Kidney epithelial cell (primary cell): ENCODE results near the gene GHR. TPM values are rescaled to one million over a fixed set of nuclear protein-coding genes. Genes with fewer than 3 reads are reported as not detected.

Experiments used
- DNase-seq: peaks from one replicate; pipeline ENCODE4 v3.0.0-alpha.2; 2010; ENCODE audit warnings: low read depth
- H3K27me3 ChIP-seq: 2 replicates; pipeline ENCODE4 v1.6.0; 2011; ENCODE audit warnings: low read length; ENCODE audit not compliant: control insufficient read depth, insufficient read depth
- H3K36me3 ChIP-seq: 2 replicates; pipeline ENCODE4 v1.5.1; 2011; ENCODE audit warnings: low read length; ENCODE audit not compliant: control insufficient read depth, insufficient read depth
- H3K4me3 ChIP-seq: 2 replicates; pipeline ENCODE4 v1.5.1; 2011; ENCODE audit warnings: low read depth, mild to moderate bottlenecking, control low read depth, low read length
- total RNA-seq: library from RNA; depleted of rRNA; stranded (reverse); fragments of >200 nt; gene quantifications from 2 replicates; pipeline ENCODE4 v1.2.3, GENCODE V29; 2015
- TF ChIP-seq, protein P1 (sequence below): IDR thresholded peaks from 2 replicates; pipeline ENCODE4 v1.5.1; 2011; ENCODE audit warnings: mild to moderate bottlenecking, moderate library complexity, low read length, control low read depth, inconsistent platforms; ENCODE audit not compliant: insufficient read depth, poor library complexity, severe bottlenecking

GHR gene
- total RNA-seq, 1 donor from 2014 or later: 0.63 TPM

DNA sequence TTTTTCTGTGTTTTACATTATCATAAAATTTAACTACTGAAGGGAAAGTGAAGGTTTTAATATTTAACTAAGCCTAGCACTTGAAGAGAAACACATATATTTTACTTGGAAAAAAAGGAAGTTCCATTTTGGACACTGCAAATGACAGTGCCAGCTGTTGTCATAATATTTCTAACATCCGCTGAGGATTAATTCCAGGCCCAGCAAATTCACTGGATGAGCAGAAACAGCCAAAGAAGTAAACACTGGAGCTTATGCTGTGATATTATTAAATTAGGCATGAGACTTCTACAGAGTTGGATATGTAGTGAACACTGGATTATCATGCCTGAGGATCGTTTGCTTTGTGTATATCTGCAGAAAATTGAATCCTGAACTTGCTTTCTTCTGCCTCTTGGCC is 67.6 kb downstream of the GHR start:
- H3K36me3 ChIP-seq: no peaks in the 10 kb centered on the region
- TF ChIP-seq, protein P1, sequence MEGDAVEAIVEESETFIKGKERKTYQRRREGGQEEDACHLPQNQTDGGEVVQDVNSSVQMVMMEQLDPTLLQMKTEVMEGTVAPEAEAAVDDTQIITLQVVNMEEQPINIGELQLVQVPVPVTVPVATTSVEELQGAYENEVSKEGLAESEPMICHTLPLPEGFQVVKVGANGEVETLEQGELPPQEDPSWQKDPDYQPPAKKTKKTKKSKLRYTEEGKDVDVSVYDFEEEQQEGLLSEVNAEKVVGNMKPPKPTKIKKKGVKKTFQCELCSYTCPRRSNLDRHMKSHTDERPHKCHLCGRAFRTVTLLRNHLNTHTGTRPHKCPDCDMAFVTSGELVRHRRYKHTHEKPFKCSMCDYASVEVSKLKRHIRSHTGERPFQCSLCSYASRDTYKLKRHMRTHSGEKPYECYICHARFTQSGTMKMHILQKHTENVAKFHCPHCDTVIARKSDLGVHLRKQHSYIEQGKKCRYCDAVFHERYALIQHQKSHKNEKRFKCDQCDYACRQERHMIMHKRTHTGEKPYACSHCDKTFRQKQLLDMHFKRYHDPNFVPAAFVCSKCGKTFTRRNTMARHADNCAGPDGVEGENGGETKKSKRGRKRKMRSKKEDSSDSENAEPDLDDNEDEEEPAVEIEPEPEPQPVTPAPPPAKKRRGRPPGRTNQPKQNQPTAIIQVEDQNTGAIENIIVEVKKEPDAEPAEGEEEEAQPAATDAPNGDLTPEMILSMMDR: no peak
- no peak overlapping the region for H3K4me3 ChIP-seq
- no peaks in the 10 kb centered on the region for H3K27me3 ChIP-seq
- DNase-seq: no peak

DNA sequence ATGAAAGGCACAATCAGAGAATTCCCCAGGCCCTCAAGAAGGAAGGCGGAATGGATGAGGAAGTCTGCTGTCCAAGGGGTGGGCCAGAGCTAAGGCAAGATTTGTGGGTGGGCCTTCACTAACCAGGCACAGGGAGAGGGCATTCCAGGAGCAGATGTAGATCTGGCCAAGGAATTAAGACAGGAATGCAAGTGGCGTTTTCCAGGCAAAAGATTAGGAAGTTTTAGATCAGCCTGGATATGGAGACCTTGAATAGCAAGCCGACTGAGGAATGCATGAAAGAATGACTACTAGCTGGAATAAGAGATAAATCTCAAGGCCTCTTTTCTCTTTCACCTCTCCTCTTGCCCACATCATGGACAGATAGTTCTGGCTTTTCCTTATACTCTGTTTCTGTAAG is 68.5 kb downstream of the GHR start:
- Histone ChIP-seq H3K27me3 (no peaks in the 10 kb centered on the region), H3K4me3 (no peak overlapping the region), H3K36me3 (no peaks in the 10 kb centered on the region)
- TF ChIP-seq, protein P1: no peak
- no peak for DNase-seq

DNA sequence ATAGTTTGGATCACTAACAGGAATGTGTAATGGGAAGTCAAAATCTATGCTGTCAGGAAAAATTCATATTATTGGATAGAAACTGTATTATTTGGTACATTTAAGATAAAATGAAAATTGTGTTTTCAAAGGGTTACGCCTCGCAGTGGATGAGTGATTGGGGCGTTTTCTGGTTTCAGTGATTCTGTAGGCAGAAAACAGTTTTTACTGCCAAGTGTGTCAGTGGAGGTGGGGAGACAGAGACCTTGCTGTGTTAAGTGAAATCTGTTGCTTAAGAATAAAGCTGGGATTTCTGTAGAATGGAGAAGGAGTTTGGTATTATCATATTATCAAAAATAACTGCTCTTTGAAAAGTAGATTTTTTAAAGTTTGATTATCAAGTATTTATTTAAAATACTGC is 69.7 kb downstream of the GHR start:
- DNase-seq: no peak
- H3K36me3 ChIP-seq: no peaks in the 10 kb centered on the region
- no peak overlapping the region for H3K4me3 ChIP-seq
- no peaks in the 10 kb centered on the region for H3K27me3 ChIP-seq
- TF ChIP-seq, protein P1: no peak

DNA sequence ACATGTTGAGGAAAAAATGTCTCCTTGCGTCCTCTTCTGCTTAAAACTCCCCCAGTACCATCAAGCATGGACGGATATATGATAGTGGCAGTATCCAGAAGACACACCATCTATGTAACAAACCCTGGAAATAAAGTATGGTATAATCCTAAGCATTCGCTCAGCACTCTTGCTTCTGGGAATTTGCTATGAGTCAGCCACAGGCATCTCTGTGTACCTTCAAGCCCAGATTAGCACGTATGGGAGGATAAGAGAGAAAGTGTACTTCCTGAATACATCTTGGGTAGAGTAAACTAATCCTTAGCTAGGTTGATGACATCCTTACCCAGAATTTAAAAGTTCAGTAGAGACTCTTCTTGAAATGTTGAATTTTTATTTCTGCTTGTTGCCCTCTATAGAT is 71.2 kb downstream of the GHR start:
- DNase-seq: no peak
- Histone ChIP-seq H3K27me3 (no peaks in the 10 kb centered on the region), H3K36me3 (no peaks in the 10 kb centered on the region), H3K4me3 (no peak overlapping the region)
- TF ChIP-seq, protein P1: no peak

DNA sequence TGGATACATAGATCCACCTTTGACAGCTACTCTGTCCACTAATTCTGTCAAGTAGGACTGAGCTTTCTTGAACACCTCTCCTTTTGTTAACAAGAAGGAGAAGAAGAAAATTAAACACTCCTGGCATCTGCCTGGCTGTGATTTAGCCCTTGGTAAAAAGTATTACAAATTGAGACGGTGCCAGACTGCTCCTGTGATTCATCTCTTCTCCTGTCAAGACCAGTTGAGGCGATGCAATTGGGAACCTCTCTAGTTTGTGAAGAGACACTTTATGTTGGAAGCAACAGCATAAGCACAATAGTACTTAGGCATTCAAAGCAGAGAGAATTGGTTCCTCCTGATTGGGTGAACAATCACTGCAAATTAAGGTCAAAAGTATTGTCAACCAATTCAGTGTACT is 72.7 kb downstream of the GHR start:
- Histone ChIP-seq H3K4me3 (no peak overlapping the region), H3K27me3 (no peaks in the 10 kb centered on the region), H3K36me3 (no peaks in the 10 kb centered on the region)
- TF ChIP-seq, protein P1: no peak
- no peak for DNase-seq

DNA sequence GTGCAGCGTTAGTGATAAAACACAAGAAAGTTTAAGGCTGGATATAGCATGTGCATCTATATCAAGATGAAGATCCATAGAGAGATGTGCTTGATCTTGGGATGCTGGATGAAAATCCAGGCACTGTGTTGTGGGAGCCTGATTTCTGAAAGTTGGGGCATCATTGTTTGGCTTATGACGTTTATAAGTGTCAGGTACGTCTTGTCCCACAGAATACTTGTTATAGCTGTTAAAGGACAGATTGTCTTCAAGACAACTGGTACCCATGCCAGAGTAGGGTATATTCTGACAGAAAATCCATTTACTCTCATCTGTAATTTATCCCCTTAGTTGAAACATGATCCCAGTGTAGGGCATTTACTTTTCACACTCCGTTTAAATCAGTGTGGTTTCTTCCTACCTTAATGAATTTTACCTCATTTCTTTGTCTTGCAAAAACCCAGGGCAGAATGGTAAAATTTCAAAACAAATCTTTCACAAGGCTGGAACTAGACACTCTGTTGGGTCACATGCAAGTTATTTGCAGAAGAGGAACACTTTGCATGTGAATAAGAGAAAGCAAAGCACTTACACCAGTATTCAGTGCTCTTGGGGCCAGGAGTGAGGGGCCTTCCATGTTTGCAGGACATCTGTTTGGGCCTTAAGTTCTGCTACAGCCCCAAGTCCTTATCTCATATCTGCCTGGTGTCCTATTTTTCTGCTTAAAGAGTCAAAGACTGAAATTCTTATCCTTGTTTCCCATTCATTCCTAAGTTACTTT is 73.3 kb downstream of the GHR start:
- TF ChIP-seq, protein P1: no peak
- no peak for DNase-seq
- no peak overlapping the region for H3K4me3 ChIP-seq
- H3K36me3 ChIP-seq: no peaks in the 10 kb centered on the region
- no peaks in the 10 kb centered on the region for H3K27me3 ChIP-seq
